NCI-H1417 treated with DMSO at 0.1 percent for 48 hours (cell line): ENCODE data around the gene PHLPP1.

Experiments
- DNase-seq: peaks from one replicate; lab custom pipeline; 2025; lab: John Stamatoyannopoulos, UW

PHLPP1 gene

DNA sequence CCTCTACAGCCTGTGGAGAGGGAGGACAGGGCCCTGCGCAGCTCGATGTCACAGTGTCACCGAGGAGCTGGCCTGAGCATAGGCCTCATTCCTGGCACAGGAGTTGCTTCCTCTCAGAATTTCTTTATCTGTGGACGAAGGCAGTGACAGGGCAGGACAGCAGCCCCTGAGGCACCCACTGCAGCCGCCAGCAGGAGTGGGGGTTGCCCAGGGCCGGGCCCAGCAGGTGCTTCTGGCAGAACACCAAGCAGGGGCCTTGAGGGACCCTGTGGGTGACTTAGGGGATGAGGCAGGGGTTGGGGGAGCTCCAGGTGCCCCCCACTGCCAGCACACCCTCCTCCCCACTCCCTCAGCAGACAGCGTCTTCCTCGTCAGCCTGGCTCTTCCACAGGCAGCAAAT lies 290.0 kb downstream of the PHLPP1 start:
- no peak for DNase-seq

DNA sequence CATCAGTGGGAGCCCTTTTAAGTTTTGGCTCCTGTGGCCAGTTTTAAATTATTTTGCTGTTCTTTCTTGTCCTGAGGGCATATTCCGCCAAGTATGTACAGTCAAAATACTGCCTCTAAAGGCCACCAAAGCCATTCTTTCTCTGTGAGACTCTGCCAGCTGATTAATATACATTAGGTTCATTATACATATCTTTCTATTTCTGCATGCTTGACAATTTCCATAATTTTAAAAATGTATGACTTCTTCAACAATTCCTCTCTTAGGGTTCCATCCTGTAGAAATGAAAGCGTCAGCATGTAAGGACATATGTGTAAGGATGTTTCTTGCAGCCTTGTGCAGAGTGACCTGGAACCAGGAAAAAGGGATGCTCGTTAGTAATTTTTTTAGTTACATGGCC lies 291.9 kb downstream of the PHLPP1 start:
- DNase-seq = no peak

DNA sequence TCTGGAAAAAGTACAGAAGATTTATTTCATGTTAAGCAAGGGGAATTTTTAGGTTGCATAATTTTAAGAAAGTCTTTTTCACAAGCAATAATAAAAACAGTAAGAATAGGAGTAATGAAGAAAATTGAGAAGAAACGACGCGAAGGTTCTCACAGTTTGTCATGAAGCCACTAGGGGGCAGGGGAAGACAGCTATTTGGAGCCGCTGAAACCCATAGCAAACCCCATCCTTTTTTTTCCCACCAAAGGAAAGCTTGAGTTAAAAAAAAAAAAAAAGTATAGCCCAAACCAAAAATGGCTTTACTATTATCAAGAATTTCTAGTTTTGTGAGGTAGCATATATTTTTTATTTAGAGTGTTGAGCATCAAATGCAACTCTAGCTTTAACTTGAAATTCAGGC lies 300.9 kb downstream of the PHLPP1 start:
- DNase-seq = peak; percentile 41

DNA sequence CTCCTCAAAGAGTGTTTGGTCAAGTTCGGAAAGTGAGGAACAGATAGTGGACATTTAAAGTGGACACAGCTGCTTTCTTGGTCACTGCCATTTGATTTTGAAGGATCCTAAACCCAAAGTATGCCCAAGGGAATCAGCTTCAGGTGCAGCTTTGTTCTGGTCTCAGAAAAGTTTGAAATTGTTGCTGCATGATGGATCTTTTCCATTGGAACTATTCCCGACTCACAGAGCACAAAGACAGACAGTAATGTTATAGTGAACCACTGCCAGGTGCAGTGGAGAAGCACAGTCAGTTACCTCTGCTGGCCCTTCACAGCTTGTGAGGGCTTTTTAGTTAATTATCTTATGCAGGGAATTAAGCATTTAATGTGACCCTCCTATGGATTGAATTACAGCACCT lies 301.7 kb downstream of the PHLPP1 start:
- DNase-seq = no peak

DNA sequence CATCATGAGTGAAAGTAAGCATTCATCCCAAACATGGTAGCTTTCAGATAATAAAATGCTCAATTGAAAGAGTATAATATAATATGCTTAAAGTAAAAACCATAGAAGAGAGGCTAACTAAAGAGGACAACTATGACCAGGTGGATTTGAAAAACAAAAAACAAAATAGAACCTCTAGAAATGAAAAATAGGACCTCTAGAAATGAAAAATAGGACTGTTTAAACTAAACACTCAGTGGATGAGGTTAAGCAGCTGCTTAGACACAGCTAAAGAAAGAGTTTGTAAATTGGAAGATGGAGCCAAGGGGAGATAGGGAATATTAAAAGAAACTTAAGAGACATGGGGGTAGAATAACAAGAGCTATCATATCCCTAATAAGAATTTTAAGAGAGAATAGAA lies 302.6 kb downstream of the PHLPP1 start:
- no peak for DNase-seq

DNA sequence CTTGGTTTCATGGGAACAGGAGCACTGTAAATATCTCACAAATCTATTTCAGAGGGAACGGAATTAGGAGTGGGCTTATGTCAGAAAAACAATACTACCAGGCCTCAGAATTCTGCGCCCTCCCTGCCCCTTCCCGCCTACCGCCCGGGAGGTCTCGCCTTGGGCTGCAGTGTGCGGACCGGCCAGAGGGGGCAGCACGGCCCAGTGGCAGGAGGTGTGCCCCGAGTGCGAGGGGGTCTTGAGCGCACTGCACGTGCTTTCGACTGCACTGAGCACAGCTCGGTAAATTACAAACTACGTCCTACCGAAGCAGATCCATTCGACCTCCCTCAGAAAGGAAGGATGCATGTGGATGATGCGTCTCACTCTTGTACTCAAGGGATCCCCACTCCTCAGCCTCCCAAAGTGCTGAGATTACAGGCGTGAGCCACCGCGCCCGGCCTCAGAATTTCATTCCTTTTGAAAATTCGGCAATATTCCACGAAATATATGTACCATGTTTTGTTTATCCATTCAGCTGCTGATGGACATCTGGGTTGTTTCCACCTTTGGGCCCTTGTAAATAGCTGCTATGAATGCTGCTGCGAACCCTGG lies 307.2 kb downstream of the PHLPP1 start:
- no peak for DNase-seq

DNA sequence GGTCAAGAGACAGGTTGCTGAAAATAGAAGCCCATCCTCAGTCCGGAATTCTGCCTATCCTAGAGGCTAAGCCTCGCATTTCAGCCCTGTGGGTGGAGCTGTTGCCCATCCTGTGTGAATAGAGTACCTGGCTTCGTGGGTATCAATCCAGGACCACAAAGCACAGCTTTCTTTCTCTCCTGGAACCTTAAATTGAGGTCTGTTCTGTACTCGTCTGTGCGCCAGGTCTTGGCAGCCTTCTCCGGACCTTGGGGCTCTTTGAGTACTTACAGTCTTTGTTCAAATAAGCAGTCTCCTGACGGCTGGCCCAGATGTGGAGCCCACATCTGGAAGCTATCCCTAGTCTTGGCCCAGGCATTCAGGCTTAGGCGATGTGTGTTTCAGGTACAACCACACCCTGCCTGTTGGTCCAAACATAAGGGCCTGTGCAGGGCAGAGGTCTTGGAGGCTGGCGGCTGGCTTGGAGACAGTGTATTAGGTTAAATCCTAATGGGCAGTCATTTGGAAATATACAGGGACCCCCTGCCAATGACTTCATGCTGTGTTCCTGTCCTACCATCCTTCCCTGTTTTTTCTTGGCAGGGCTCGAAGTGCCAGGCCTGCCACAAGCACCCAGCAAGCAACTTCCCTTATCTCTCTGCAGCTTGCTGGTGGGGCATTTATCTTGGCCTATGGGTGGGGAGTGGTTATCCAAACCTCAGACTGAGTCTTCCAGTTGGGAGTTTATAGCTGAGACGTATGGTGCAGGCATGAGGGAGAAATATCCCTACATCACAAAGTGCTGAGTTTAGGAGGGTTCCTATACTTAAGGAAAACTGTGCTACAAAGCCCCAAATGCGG lies 310.1 kb downstream of the PHLPP1 start:
- DNase-seq = no peak

DNA sequence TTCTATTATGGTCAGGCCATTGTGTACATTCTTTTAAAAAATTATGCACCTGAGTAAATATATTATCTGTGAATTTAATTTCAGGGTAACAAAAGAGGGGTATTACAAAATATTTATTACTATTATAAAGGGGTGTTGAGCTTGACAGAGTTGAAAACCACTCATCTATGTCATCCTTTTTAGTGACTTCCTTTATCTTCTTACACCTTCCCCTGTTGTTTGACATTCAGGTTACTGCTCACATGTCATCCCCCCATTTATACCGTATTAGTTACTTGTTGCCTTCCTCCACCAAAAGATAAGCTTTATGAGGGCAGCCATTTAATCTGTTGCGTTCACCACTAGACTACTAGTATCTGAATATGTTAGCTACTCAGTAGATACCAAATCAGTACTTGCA lies 313.0 kb downstream of the PHLPP1 start:
- no peak for DNase-seq
